GM12875 (cell line): ENCODE results near the gene E4F1.
"Not testable (repeated sequence)": the region's sequence is repeated elsewhere in the genome, so short reads cannot be mapped to it uniquely, and the experiment has no call there.

ENCODE experiments used
- H3K4me3 ChIP-seq: one replicate; pipeline ENCODE4 v1.5.1; 2011; ENCODE audit warnings: low read depth, low read length, control low read depth
- CTCF ChIP-seq: IDR thresholded peaks from 2 replicates; pipeline ENCODE4 v1.5.1; 2011; ENCODE audit warnings: low read depth, mild to moderate bottlenecking, control low read depth, inconsistent platforms, low read length, moderate library complexity, borderline replicate concordance; ENCODE audit not compliant: insufficient read depth

E4F1 gene

GRCh38 chr16:2238838-2239675 is 15.7 kb downstream of the E4F1 start:
- no peak for TF ChIP-seq CTCF
- no peak overlapping the region for H3K4me3 ChIP-seq

DNA sequence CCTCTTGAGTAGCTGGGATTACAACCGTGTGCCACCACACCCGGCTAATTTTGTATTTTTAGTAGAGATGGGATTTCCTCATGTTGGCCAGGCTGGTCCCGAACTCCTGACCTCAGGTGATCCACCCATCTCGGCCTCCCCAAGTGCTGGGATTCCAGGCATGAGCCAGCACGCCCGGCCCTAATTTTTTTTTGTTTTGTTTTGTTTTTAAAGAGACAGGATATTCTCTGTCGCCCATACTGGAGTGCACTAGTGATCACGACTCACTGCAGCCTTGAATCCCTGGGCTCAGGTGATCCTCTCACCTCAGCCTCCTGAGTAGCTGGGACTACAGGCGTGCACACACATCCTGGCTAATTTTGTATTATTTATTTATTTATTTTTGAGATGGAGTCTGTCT is 16.9 kb downstream of the E4F1 start:
- not testable (repeated sequence) for H3K4me3 ChIP-seq

GRCh38 chr16:2242598-2242997 is 19.2 kb downstream of the E4F1 start:
- H3K4me3 ChIP-seq: no peak overlapping the region
- no peak for TF ChIP-seq CTCF

GRCh38 chr16:2243031-2243528 is 19.7 kb downstream of the E4F1 start:
- peak; percentile 41; the same call in 1 of the 2 replicates for TF ChIP-seq CTCF
- no peak overlapping the region for H3K4me3 ChIP-seq

DNA sequence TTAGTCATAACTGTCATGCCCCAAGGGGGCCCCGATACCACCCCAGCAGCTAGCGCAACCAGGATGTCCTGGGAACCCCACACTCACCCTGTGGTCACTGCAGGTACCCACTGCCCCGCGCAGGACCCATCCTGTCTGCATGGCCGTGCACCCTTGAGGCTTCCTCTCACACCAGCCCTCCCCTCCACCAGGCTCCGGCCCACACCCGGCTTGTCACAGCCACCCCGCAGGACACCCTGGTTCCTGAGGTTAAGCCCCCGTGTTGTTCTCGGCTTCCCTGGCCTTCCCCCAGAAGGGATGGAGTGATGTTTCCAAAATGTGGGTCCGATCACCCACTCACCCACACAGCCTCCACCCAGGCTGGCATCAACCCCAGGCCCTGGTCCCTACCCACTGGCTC is 20.4 kb downstream of the E4F1 start:
- H3K4me3 ChIP-seq: no peak overlapping the region
- TF ChIP-seq CTCF: no peak

DNA sequence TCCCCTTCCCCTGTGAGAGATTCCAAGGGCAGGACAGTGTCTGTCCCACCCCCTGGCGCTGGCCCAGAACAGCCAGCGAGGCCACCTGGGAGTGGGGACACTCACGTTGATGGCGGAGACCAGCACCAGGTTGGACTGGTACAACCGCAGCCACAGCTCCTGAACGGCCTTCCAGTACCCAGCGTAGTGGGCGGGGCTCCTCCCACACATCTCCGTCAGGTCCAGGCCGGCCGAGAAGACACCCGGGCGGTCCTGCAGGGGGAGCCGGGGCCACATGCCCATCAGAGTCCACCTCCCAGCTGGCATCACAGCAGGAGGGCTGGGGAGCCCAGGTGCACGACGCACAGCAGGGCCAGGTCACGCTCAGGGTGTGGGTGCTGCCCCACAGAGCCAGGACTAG is 20.9 kb downstream of the E4F1 start:
- TF ChIP-seq CTCF: no peak

DNA sequence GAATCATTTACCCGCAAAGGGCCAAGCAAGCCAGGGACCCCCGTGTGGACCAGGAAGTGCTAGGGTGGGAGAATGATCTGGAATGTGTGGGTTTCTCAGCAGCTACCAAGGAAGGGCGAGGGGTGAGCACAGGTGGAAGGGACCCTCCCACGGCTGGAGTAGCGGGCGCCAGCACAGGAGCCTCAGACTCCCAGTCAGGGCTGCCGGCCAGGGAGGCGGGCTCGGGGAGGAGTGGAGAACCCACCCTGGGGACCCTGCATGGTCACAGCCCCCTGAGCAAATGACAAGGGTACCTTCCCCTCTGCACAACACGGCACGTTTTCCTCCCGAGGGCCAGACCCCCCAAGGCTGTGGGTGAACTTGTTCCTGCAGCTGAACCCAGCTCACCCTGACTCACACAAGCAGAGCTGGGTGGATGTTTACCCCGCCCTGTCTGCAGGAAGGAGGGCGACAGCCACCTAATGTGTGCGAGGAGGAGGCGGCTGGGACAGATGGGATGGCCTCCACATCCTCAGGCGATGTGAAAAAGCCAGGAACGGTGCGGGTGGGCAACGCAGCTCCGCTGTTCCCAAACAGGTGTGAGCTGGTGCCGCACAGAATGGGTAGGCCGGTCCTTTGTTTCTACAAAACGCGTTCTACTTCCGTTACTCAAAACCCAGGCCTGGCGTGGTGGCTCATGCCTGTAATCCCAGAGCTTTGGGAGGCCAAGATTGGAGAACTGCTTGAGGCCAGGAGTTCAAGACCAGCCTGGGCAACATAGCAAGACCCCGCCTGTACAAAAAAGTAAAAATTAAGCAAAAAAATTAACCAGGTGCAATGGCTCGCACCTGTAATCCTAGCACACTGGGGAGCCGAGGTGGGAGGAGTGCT is 21.8 kb downstream of the E4F1 start:
- H3K4me3 ChIP-seq: no peak overlapping the region
- no peak for TF ChIP-seq CTCF

More for the DNA sequence above, 20.9 kb downstream of the E4F1 start:
- no peak overlapping the region for H3K4me3 ChIP-seq
